Hepatocyte (in vitro differentiated cells): ENCODE data around the gene PRDX3. TPM values are rescaled to one million over a fixed set of nuclear protein-coding genes. Genes with fewer than 3 reads are reported as not detected.

Experiments used
- DNase-seq: peaks from one replicate; pipeline ENCODE4 v3.0.0-alpha.2; 2016; ENCODE audit warnings: low spot score
- H2AFZ ChIP-seq: fragments of 200-600 bp; sonication (generic); 2 replicates; pipeline ENCODE4 v1.6.0; 2016; ENCODE audit warnings: antibody characterized with exemption, mild to moderate bottlenecking
- H3K27ac ChIP-seq: fragments of 200-600 bp; sonication (generic); 2 replicates; pipeline ENCODE4 v1.5.1; 2016; ENCODE audit warnings: mild to moderate bottlenecking
- H3K27me3 ChIP-seq: fragments of 200-600 bp; sonication (generic); 2 replicates; pipeline ENCODE4 v1.6.1; 2016
- H3K36me3 ChIP-seq: fragments of 200-600 bp; sonication (generic); replicated peaks from 2 replicates; pipeline ENCODE4 v1.5.1; 2016; ENCODE audit warnings: low read depth; ENCODE audit not compliant: insufficient read depth
- H3K4me1 ChIP-seq: fragments of 200-600 bp; sonication (generic); 2 replicates; pipeline ENCODE4 v1.5.1; 2016; ENCODE audit warnings: mild to moderate bottlenecking, moderate library complexity; ENCODE audit not compliant: insufficient read depth
- H3K4me2 ChIP-seq: fragments of 200-600 bp; sonication (generic); 2 replicates; pipeline ENCODE4 v1.6.0; 2016
- H3K4me3 ChIP-seq: fragments of 200-600 bp; sonication (generic); 2 replicates; pipeline ENCODE4 v1.5.1; 2016; ENCODE audit warnings: mild to moderate bottlenecking
- H3K79me2 ChIP-seq: fragments of 200-600 bp; sonication (generic); 2 replicates; pipeline ENCODE4 v1.6.0; 2017; ENCODE audit warnings: mild to moderate bottlenecking
- H3K9me2 ChIP-seq: fragments of 200-600 bp; sonication (generic); replicated peaks from 2 replicates; pipeline ENCODE4 v1.6.0; 2017; ENCODE audit warnings: mild to moderate bottlenecking; ENCODE audit not compliant: insufficient read depth
- H3K9me3 ChIP-seq: fragments of 200-600 bp; sonication (generic); 2 replicates; pipeline ENCODE4 v1.5.1; 2016; ENCODE audit warnings: low read depth, mild to moderate bottlenecking
- H4K20me1 ChIP-seq: fragments of 200-600 bp; sonication (generic); 2 replicates; pipeline ENCODE4 v1.6.0; 2016; ENCODE audit warnings: mild to moderate bottlenecking; ENCODE audit not compliant: insufficient read depth, poor library complexity, severe bottlenecking
- CTCF ChIP-seq: fragments of 200-600 bp; sonication (generic); IDR thresholded peaks from 2 replicates; pipeline ENCODE4 v1.5.1; 2016; ENCODE audit warnings: antibody characterized with exemption, mild to moderate bottlenecking; ENCODE audit not compliant: poor library complexity
- EZH2 ChIP-seq: fragments of 200-600 bp; sonication (generic); IDR thresholded peaks from 2 replicates; pipeline ENCODE4 v1.6.1; 2016; ENCODE audit warnings: antibody characterized with exemption, mild to moderate bottlenecking, borderline replicate concordance
- EZH2phosphoT487 ChIP-seq: fragments of 200-600 bp; sonication (generic); IDR thresholded peaks from one replicate; pipeline ENCODE4 v1.6.1; 2018; ENCODE audit warnings: antibody characterized with exemption, mild to moderate bottlenecking, low read depth, moderate library complexity; ENCODE audit not compliant: unreplicated experiment, severe bottlenecking
- WGBS: methylation state at CpG from one replicate; pipeline ENCODE4 v1.1.6; 2016; ENCODE audit warnings: low lambda C conversion rate; ENCODE audit errors: missing lambda C conversion rate; 5-methylcytosine and 5-hydroxymethylcytosine counted together
- polyA plus RNA-seq: library from polyadenylated mRNA; unstranded; fragments of >200 nt; fragmentation: Nextera tagmentation; extraction: Ambion mirVana; gene quantifications from 2 replicates; pipeline ENCODE4 v1.2.1, GENCODE V29; 2016
- total RNA-seq: library from RNA; depleted of rRNA; stranded (reverse); fragments of >200 nt; gene quantifications from 2 replicates; pipeline ENCODE4 v1.2.3, GENCODE V29; 2014

PRDX3 gene
- total and polyA plus RNA-seq, 2 experiments from 2014 or later: 294 to 333 TPM

GRCh38 chr10:119129721-119130120 lies 48.9 kb downstream of the PRDX3 start:
- H3K36me3 ChIP-seq: peaks cover 8% of the 10 kb centered on the region

GRCh38 chr10:119125942-119126341 lies 52.7 kb downstream of the PRDX3 start:
- Histone ChIP-seq H3K4me1 (no peaks in the 10 kb centered on the region), H3K36me3 (peaks cover 8% of the 10 kb centered on the region), H3K27ac (no peak overlapping the region), H3K27me3 (no peaks in the 10 kb centered on the region), H3K4me2 (no peak overlapping the region), H3K9me2 (no peaks in the 10 kb centered on the region), H3K79me2 (peaks cover 4% of the 10 kb centered on the region), H4K20me1 (no peaks in the 10 kb centered on the region), H2AFZ (no peak overlapping the region), H3K9me3 (no peaks in the 10 kb centered on the region), H3K4me3 (no peak overlapping the region)
- TF ChIP-seq CTCF (no peak), EZH2 (no peak), EZH2phosphoT487 (no peak)
- DNase-seq: no peak
- WGBS: 98% methylated on average over 2 of the region's 2 CpGs

More at GRCh38 chr10:119129721-119130120, 48.9 kb downstream of the PRDX3 start:
- no peak for TF ChIP-seq EZH2
- TF ChIP-seq CTCF: no peak
- no peak for TF ChIP-seq EZH2phosphoT487
- WGBS: 92% methylated on average over 4 of the region's 4 CpGs
- Histone ChIP-seq H3K4me3 (no peak overlapping the region), H3K27ac (no peak overlapping the region), H4K20me1 (no peaks in the 10 kb centered on the region), H3K9me3 (no peaks in the 10 kb centered on the region), H2AFZ (no peak overlapping the region), H3K4me2 (no peak overlapping the region), H3K79me2 (no peaks in the 10 kb centered on the region), H3K4me1 (no peaks in the 10 kb centered on the region), H3K9me2 (no peaks in the 10 kb centered on the region), H3K27me3 (no peaks in the 10 kb centered on the region)
- no peak for DNase-seq

- peak overlapping the region; percentile 71 for H3K27ac ChIP-seq
These were observed 57.7 kb downstream of the PRDX3 start for GRCh38 chr10:119120875-119121274.

More at GRCh38 chr10:119120875-119121274, 57.7 kb downstream of the PRDX3 start:
- peak overlapping the region; percentile 3 for H3K4me2 ChIP-seq
- TF ChIP-seq EZH2phosphoT487 (no peak), EZH2 (no peak), CTCF (no peak)
- no peaks in the 10 kb centered on the region for H3K9me2 ChIP-seq
- 97% methylated on average over 2 of the region's 2 CpGs for WGBS
- H3K27me3 ChIP-seq: no peaks in the 10 kb centered on the region
- no peak overlapping the region for H3K4me3 ChIP-seq
- H3K36me3 ChIP-seq: no peaks in the 10 kb centered on the region
- no peaks in the 10 kb centered on the region for H4K20me1 ChIP-seq
- DNase-seq: no peak
- no peak overlapping the region for H2AFZ ChIP-seq
- no peaks in the 10 kb centered on the region for H3K9me3 ChIP-seq
- peaks cover 8% of the 10 kb centered on the region for H3K79me2 ChIP-seq
- H3K4me1 ChIP-seq: peaks cover under 1% of the 10 kb centered on the region
